GM18508 (cell line): ENCODE results near the gene IGFBP2.

Experiments
- ATAC-seq: cut with Tn5 transposase; IDR thresholded peaks from one replicate; pipeline ENCODE4 v1.9.1; 2021; ENCODE audit warnings: moderate number of reproducible peaks; ENCODE audit not compliant: insufficient read depth, unreplicated experiment

IGFBP2 gene

GRCh38 chr2:216615298-216616082 is 17.7 kb upstream of the IGFBP2 start:
- ATAC-seq, result no peak

- ATAC-seq, result no peak
Measured at GRCh38 chr2:216616083-216616678, 17.0 kb upstream of the IGFBP2 start.

GRCh38 chr2:216617159-216617815 is 15.9 kb upstream of the IGFBP2 start:
- ATAC-seq, result no peak

- ATAC-seq, result no peak
Measured at GRCh38 chr2:216618785-216619184, 14.4 kb upstream of the IGFBP2 start.

- ATAC-seq, result no peak
Measured at GRCh38 chr2:216619411-216620393, 13.5 kb upstream of the IGFBP2 start.

- no peak for ATAC-seq
Measured at GRCh38 chr2:216620786-216621185, 12.4 kb upstream of the IGFBP2 start.

GRCh38 chr2:216621292-216621691 is 11.9 kb upstream of the IGFBP2 start:
- ATAC-seq, result no peak

- no peak for ATAC-seq
Measured at GRCh38 chr2:216622526-216622925, 10.7 kb upstream of the IGFBP2 start.

GRCh38 chr2:216624251-216624650 is 9.0 kb upstream of the IGFBP2 start:
- no peak for ATAC-seq

GRCh38 chr2:216626168-216626874 is 6.9 kb upstream of the IGFBP2 start:
- no peak for ATAC-seq

- no peak for ATAC-seq
Measured at GRCh38 chr2:216626875-216627245, 6.4 kb upstream of the IGFBP2 start.

- ATAC-seq, result no peak
Measured at GRCh38 chr2:216629784-216630183, 3.4 kb upstream of the IGFBP2 start.

- ATAC-seq, result no peak
Measured at GRCh38 chr2:216632346-216632951, 771 bp upstream of the IGFBP2 start.

- ATAC-seq, result no peak
Measured at GRCh38 chr2:216633616-216634369, 573 bp downstream of the IGFBP2 start.

- ATAC-seq, result no peak
Measured at GRCh38 chr2:216634370-216635148, 1.3 kb downstream of the IGFBP2 start.

- no peak for ATAC-seq
Measured at GRCh38 chr2:216635171-216635570, 2.0 kb downstream of the IGFBP2 start.

- ATAC-seq, result no peak
Measured at GRCh38 chr2:216635701-216636550, 2.7 kb downstream of the IGFBP2 start.
